AG09309 (cell line): ENCODE results near the gene RPEL1.
"Not testable (repeated sequence)": the region's sequence is repeated elsewhere in the genome, so short reads cannot be mapped to it uniquely, and the experiment has no call there.

Source experiments
- DNase-seq: peaks from one replicate; pipeline ENCODE4 v3.0.0-alpha.2; 2010; ENCODE audit warnings: low read depth
- H3K4me3 ChIP-seq: 2 replicates; pipeline ENCODE4 v1.5.1; 2011; ENCODE audit warnings: mild to moderate bottlenecking, low read depth, low read length, moderate library complexity; ENCODE audit not compliant: control insufficient read depth
- CTCF ChIP-seq: IDR thresholded peaks from 2 replicates; pipeline ENCODE4 v1.5.1; 2011; ENCODE audit warnings: mild to moderate bottlenecking, low read depth, low read length, inconsistent platforms; ENCODE audit not compliant: insufficient read depth, control insufficient read depth; ENCODE audit errors: missing control alignments

The RPEL1 gene

GRCh38 chr10:103256613-103257012 lies 10.9 kb downstream of the RPEL1 start:
- H3K4me3 ChIP-seq = no peak overlapping the region
- no peak for DNase-seq
- TF ChIP-seq CTCF = no peak

- no peak overlapping the region for H3K4me3 ChIP-seq
- DNase-seq = no peak
- no peak for TF ChIP-seq CTCF
These were observed 12.1 kb downstream of the RPEL1 start for GRCh38 chr10:103257812-103258211.

- not testable (repeated sequence) for DNase-seq, H3K4me3 ChIP-seq
These were observed 13.2 kb downstream of the RPEL1 start for GRCh38 chr10:103258928-103259327.

GRCh38 chr10:103259989-103260388 lies 14.3 kb downstream of the RPEL1 start:
- no peak for DNase-seq
- no peak overlapping the region for H3K4me3 ChIP-seq
- TF ChIP-seq CTCF = no peak

GRCh38 chr10:103262229-103262628 lies 16.5 kb downstream of the RPEL1 start:
- TF ChIP-seq CTCF = no peak
- DNase-seq = no peak
- H3K4me3 ChIP-seq = no peak overlapping the region

GRCh38 chr10:103265717-103266329 lies 20.1 kb downstream of the RPEL1 start:
- H3K4me3 ChIP-seq = no peak overlapping the region
- no peak for TF ChIP-seq CTCF
- DNase-seq = no peak

GRCh38 chr10:103273041-103273441 lies 27.4 kb downstream of the RPEL1 start:
- no peak for TF ChIP-seq CTCF
- peak; percentile 99 for DNase-seq
- no peak overlapping the region for H3K4me3 ChIP-seq
